Parathyroid adenoma (tissue), 2 donors: Measurements from ENCODE around the gene RSPH9.

Source experiments
- H2AFZ ChIP-seq: fragments of 300-600 bp; sonication (generic); one replicate; pipeline ENCODE4 v1.7.0; 2017; ENCODE audit warnings: antibody characterized with exemption, mild to moderate bottlenecking
- H3K27ac ChIP-seq: fragments of 300-600 bp; sonication (generic); one replicate; pipeline ENCODE4 v1.7.0; 2017
- H3K27me3 ChIP-seq: fragments of 300-600 bp; sonication (generic); one replicate; pipeline ENCODE4 v1.7.0; 2017; ENCODE audit warnings: low read length; ENCODE audit not compliant: control insufficient read depth, insufficient read depth
- H3K36me3 ChIP-seq: fragments of 300-600 bp; sonication (generic); one replicate; pipeline ENCODE4 v1.7.0; 2017; ENCODE audit warnings: low read length; ENCODE audit not compliant: control insufficient read depth, insufficient read depth
- H3K4me1 ChIP-seq: fragments of 300-600 bp; sonication (generic); one replicate; pipeline ENCODE4 v1.7.0; 2017; ENCODE audit warnings: control low read depth
- H3K4me2 ChIP-seq: fragments of 300-600 bp; sonication (generic); one replicate; pipeline ENCODE4 v1.7.0; 2017; ENCODE audit warnings: low read length
- H3K4me3 ChIP-seq: fragments of 300-600 bp; sonication (generic); one replicate; pipeline ENCODE4 v1.7.0; 2017; ENCODE audit warnings: low read depth, low read length
- H3K79me2 ChIP-seq: fragments of 300-600 bp; sonication (generic); one replicate; pipeline ENCODE4 v1.7.0; 2017; ENCODE audit warnings: control low read depth
- H3K9ac ChIP-seq: fragments of 300-600 bp; sonication (generic); one replicate; pipeline ENCODE4 v1.7.0; 2017; ENCODE audit warnings: mild to moderate bottlenecking
- H3K9me3 ChIP-seq: fragments of 300-600 bp; sonication (generic); one replicate; pipeline ENCODE4 v1.7.0; 2017; ENCODE audit warnings: low read length; ENCODE audit not compliant: control insufficient read depth
- CTCF ChIP-seq: fragments of 300-600 bp; sonication (generic); IDR thresholded peaks from one replicate; pipeline ENCODE4 v1.7.0; 2017; ENCODE audit warnings: antibody characterized with exemption, mild to moderate bottlenecking
- donor health status: primary hyperparathyroidism.

The RSPH9 gene

GRCh38 chr6:43708860-43709653, 64.2 kb downstream of the RSPH9 start:
- H3K27ac ChIP-seq = no peak overlapping the region
- no peak overlapping the region for H2AFZ ChIP-seq
- no peaks in the 10 kb centered on the region for H3K27me3 ChIP-seq
- no peak overlapping the region for H3K4me3 ChIP-seq
- H3K9ac ChIP-seq = no peak overlapping the region
- TF ChIP-seq CTCF = no peak
- H3K79me2 ChIP-seq = no peaks in the 10 kb centered on the region
- no peak overlapping the region for H3K4me2 ChIP-seq
- no peaks in the 10 kb centered on the region for H3K9me3 ChIP-seq
- no peaks in the 10 kb centered on the region for H3K36me3 ChIP-seq
- H3K4me1 ChIP-seq = peaks cover 5% of the 10 kb centered on the region

- TF ChIP-seq CTCF = no peak
- no peak overlapping the region for H3K4me3 ChIP-seq
- no peaks in the 10 kb centered on the region for H3K9me3 ChIP-seq
- no peaks in the 10 kb centered on the region for H3K79me2 ChIP-seq
- H2AFZ ChIP-seq = no peak overlapping the region
- no peak overlapping the region for H3K4me2 ChIP-seq
- H3K4me1 ChIP-seq = peaks cover 5% of the 10 kb centered on the region
- no peak overlapping the region for H3K27ac ChIP-seq
- no peak overlapping the region for H3K9ac ChIP-seq
- no peaks in the 10 kb centered on the region for H3K27me3 ChIP-seq
- H3K36me3 ChIP-seq = no peaks in the 10 kb centered on the region
Observed at GRCh38 chr6:43709654-43710303, 64.9 kb downstream of the RSPH9 start.

GRCh38 chr6:43710576-43710975, 65.7 kb downstream of the RSPH9 start:
- Histone ChIP-seq H3K4me3 (no peak overlapping the region), H2AFZ (no peak overlapping the region), H3K36me3 (no peaks in the 10 kb centered on the region), H3K79me2 (no peaks in the 10 kb centered on the region), H3K4me2 (no peak overlapping the region), H3K27ac (no peak overlapping the region), H3K9ac (no peak overlapping the region), H3K9me3 (no peaks in the 10 kb centered on the region), H3K27me3 (no peaks in the 10 kb centered on the region), H3K4me1 (peaks cover 5% of the 10 kb centered on the region)
- no peak for TF ChIP-seq CTCF

GRCh38 chr6:43712579-43712978, 67.7 kb downstream of the RSPH9 start:
- no peaks in the 10 kb centered on the region for H3K79me2 ChIP-seq
- H3K9me3 ChIP-seq = no peaks in the 10 kb centered on the region
- no peaks in the 10 kb centered on the region for H3K27me3 ChIP-seq
- no peak overlapping the region for H3K9ac ChIP-seq
- H2AFZ ChIP-seq = no peak overlapping the region
- H3K4me3 ChIP-seq = no peak overlapping the region
- no peak overlapping the region for H3K27ac ChIP-seq
- no peak for TF ChIP-seq CTCF
- H3K36me3 ChIP-seq = no peaks in the 10 kb centered on the region
- peaks cover 5% of the 10 kb centered on the region for H3K4me1 ChIP-seq
- no peak overlapping the region for H3K4me2 ChIP-seq
